Pancreas (tissue), 10 donors: Measurements from ENCODE around the gene SHROOM3. TPM values are rescaled to one million over a fixed set of nuclear protein-coding genes. Genes with fewer than 3 reads are reported as not detected.

ENCODE experiments used
- ATAC-seq, 4 donors: fragments of 200-7000 bp; cut with Tn5 transposase; one replicate each; pipeline versions ENCODE4 v1.8.0 to v1.9.1; 2020; ENCODE audit warnings: mild to moderate bottlenecking in 4 of 4, moderate library complexity in 4 of 4
- DNase-seq, 6 donors: peaks; one replicate each; pipeline ENCODE4 v3.0.0-alpha.2; 2020
- FAIRE-seq: peaks from 2 replicates; lab custom pipeline; 2012; peaks lifted over from hg19 to GRCh38; lab: Jason Lieb, UNC
- H3K27ac ChIP-seq, 4 donors: fragments of 200-600 bp; sonication (generic); 1 replicate in 3 of 4; 2 replicates in 1 of 4; pipeline versions ENCODE4 v1.5.0 to v1.8.0; 2020
- H3K27me3 ChIP-seq, 4 donors: fragments of 200-600 bp; one replicate each; pipeline ENCODE4 v1.8.0; 2021
- H3K36me3 ChIP-seq, 3 donors: fragments of 200-600 bp; sonication (generic) in 1 of 3; one replicate each; pipeline versions ENCODE4 v1.5.0 to v1.8.0; 2020 to 2021
- H3K4me1 ChIP-seq, 3 donors: fragments of 200-600 bp; one replicate each; pipeline ENCODE4 v1.8.0; 2021
- H3K4me3 ChIP-seq, 4 donors: fragments of 200-600 bp; sonication (generic) in 2 of 4; one replicate each; pipeline versions ENCODE4 v1.5.0 to v1.8.0; 2020 to 2021
- H3K9me3 ChIP-seq, 4 donors: fragments of 200-600 bp; one replicate each; pipeline ENCODE4 v1.8.0; 2021
- CTCF ChIP-seq, 4 donors: fragments of 200-600 bp; sonication (generic) in 3 of 4; IDR thresholded peaks; one replicate each; pipeline versions ENCODE4 v1.5.0 to v1.8.0; 2021; ENCODE audit warnings: antibody characterized with exemption in 4 of 4
- WGBS, 2 donors: extraction: QIAGEN DNeasy Blood & Tissue Kit; methylation state at CpG; one replicate each; pipeline ENCODE4 v1.1.7; 2013; 5-methylcytosine and 5-hydroxymethylcytosine counted together
- intact Hi-C, 3 donors: fragments of 100-400 bp; cut with DNase I; formaldehyde crosslinking; loops; one replicate each; pipeline versions ENCODE4 v1.11.1 to v1.14.2; 2022
- polyA plus RNA-seq, 2 donors: library from polyadenylated mRNA; stranded (reverse); fragments of 200-250 nt; gene quantifications; one replicate each; pipeline ENCODE4 v1.2.3, GENCODE V29; 2013
- total RNA-seq, 6 donors: library from RNA; stranded (reverse); fragmentation: NEBNext Ultra II Directional in 4 of 6; extraction: Animal tissue kit (Norgen Biotek cat#: 25700) in 4 of 6; gene quantifications; one replicate each; pipeline versions ENCODE4 v1.2.1 to v1.2.4, GENCODE V29; 2021 to 2023
- donor health status: healthy with polysubstance abuse.
- donor health status: DM: no; HTN: no; CAD: no; lungs with moderate emphysema.
- donor health status: DM: no; HTN: no; CAD: no.
- donor health status: control.
- donor health status: control.
- donor health status: Bipolar disorder and iron deficiency.
- donor health status: DM: yes; HTN: yes; CAD: no.
- donor health status: DM: no; HTN: no; CAD: no.
- donor health status: DM: no; HTN: no; CAD: no.
- donor health status: DM: yes; HTN: yes; CAD: no.

Gene SHROOM3
- total and polyA plus RNA-seq, 8 donors: 6.2 to 43.5 (median 17.1) TPM

- 74 to 76% methylated on average over 5 of the region's 5 CpGs for WGBS, 2 donors
- Histone ChIP-seq H3K9me3 (no peaks in the 10 kb centered on the region), H3K4me1 (peaks cover 0 to 9% (median 7%) of the 10 kb centered on the region in 3 donors), H3K27ac (peak overlapping the region in 1 of 4 donors; percentile 38), H3K27me3 (no peaks in the 10 kb centered on the region), H3K4me3 (no peak overlapping the region), H3K36me3 (no peaks in the 10 kb centered on the region)
- DNase-seq (no peak), FAIRE-seq (no peak), ATAC-seq (no peak)
- intact Hi-C loops: no loop called here
- TF ChIP-seq CTCF (IDR thresholded peaks at IDR 0.05): no peak
Measured at GRCh38 chr4:76535603-76536372, 100.8 kb downstream of the SHROOM3 start.

- intact Hi-C loops: no loop called here
- FAIRE-seq (no peak), ATAC-seq (peak in 2 of 4 donors; percentile 46 to 53), DNase-seq (no peak)
- WGBS, 2 donors: 12 to 17% methylated on average over 2 of the region's 2 CpGs
- no peak for TF ChIP-seq CTCF (IDR thresholded peaks at IDR 0.05)
- Histone ChIP-seq H3K4me3 (no peak overlapping the region), H3K4me1 (peaks cover 0 to 9% (median 7%) of the 10 kb centered on the region in 3 donors), H3K9me3 (no peaks in the 10 kb centered on the region), H3K36me3 (no peaks in the 10 kb centered on the region), H3K27ac (peak overlapping the region in 1 of 4 donors; percentile 38), H3K27me3 (no peaks in the 10 kb centered on the region)
Measured at GRCh38 chr4:76536373-76536689, 101.3 kb downstream of the SHROOM3 start.

GRCh38 chr4:76538296-76538695 is 103.3 kb downstream of the SHROOM3 start:
- ATAC-seq (no peak), FAIRE-seq (no peak), DNase-seq (no peak)
- no peak overlapping the region for H3K4me3 ChIP-seq
- intact Hi-C loops: no loop called here
- no peak overlapping the region for H3K27ac ChIP-seq
- H3K27me3 ChIP-seq: no peaks in the 10 kb centered on the region
- H3K4me1 ChIP-seq: peaks cover 0 to 9% (median 7%) of the 10 kb centered on the region in 3 donors
- no peak for TF ChIP-seq CTCF (IDR thresholded peaks at IDR 0.05)
- H3K36me3 ChIP-seq: no peaks in the 10 kb centered on the region
- H3K9me3 ChIP-seq: no peaks in the 10 kb centered on the region

- Histone ChIP-seq H3K4me3 (no peak overlapping the region), H3K9me3 (no peaks in the 10 kb centered on the region), H3K27me3 (no peaks in the 10 kb centered on the region), H3K36me3 (no peaks in the 10 kb centered on the region), H3K27ac (peak overlapping the region in 2 of 4 donors; percentile 19 to 43), H3K4me1 (peaks cover 0 to 9% (median 7%) of the 10 kb centered on the region in 3 donors)
- ATAC-seq (peak in 2 of 4 donors; percentile 41 to 45), DNase-seq (no peak), FAIRE-seq (no peak)
- TF ChIP-seq CTCF (IDR thresholded peaks at IDR 0.05): no peak
- 85 to 90% methylated on average over 6 of the region's 6 CpGs for WGBS, 2 donors
- intact Hi-C loops: no loop called here
Measured at GRCh38 chr4:76539979-76540378, 105.0 kb downstream of the SHROOM3 start.

GRCh38 chr4:76540486-76540885 is 105.5 kb downstream of the SHROOM3 start:
- H3K36me3 ChIP-seq: no peaks in the 10 kb centered on the region
- intact Hi-C loops: no loop called here
- no peak for FAIRE-seq
- ATAC-seq: no peak
- H3K4me3 ChIP-seq: no peak overlapping the region
- WGBS, 2 donors: 74 to 79% methylated on average over 2 of the region's 2 CpGs
- peaks cover 0 to 9% (median 7%) of the 10 kb centered on the region in 3 donors for H3K4me1 ChIP-seq
- no peak for DNase-seq
- H3K9me3 ChIP-seq: no peaks in the 10 kb centered on the region
- H3K27ac ChIP-seq: peak overlapping the region in 2 of 4 donors; percentile 19 to 43
- H3K27me3 ChIP-seq: no peaks in the 10 kb centered on the region
- no peak for TF ChIP-seq CTCF (IDR thresholded peaks at IDR 0.05)
